ENCODE data around the gene THBS4.
A peak's percentile ranks its signal among the peaks of the same experiment; 100 is the strongest.

The THBS4 gene

DNA sequence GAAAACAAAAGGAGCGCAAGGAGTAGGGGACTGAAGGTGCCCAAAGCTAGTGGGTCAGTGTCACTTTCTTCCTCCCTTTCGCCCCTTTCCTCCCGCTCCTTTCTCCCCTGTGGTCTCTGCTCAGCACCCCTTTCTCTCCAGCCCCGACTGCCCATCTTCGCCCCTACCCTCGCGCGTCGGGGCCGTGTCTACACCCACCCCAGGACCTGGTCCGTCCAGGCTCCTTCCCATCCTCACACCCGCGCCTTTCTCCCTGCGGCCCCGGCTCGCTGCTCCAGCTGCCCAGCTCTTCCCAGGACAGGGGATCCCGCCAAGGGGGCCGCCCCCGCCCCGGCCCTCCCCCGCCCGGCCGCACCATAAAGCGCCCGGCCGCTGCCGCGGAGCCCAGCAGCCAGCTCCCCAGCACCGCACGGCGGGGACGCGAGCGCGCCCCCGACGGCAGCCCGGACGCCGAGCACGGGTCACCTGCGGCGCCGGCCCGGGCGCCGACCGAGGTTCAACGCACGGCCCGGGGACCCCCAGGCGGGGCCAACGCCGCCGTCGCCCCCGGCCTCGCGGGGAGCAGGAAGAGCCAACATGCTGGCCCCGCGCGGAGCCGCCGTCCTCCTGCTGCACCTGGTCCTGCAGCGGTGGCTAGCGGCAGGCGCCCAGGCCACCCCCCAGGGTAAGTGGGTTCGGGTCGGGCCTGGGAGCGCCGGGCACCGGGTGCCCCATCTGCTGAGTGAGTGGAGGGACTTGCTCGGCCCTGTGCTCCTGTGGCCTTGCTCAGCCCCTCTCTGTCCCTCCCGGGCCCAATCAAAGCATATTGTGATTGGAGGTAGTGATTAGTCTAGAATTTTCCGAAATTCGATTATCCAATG is at the start of gene THBS4:
Gene THBS4 (plus strand): TSS at position 387 of the 860 bp plus-strand sequence. CDS start 190 bp downstream, at position 577.
- no peak for DNase-seq

DNA sequence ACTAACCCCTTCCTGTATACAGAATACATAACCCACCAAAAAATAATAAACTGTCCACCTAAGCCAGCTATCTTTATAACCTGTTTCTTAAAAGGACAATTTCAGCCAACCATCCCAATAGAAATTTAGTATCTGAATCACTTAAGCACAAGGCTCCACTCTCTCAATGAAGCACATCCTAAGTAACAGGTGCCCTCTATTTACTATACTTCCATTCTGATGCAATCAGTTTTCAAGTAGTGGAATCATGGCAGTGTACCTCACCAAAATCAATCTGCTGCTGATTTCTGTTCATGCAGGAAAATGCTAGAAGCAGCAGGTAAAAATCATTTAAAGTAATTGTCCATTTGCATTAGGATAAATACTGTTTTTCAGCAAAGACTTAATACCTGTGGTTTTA is 48.9 kb upstream of the THBS4 start:
- DNase-seq, result no peak

DNA sequence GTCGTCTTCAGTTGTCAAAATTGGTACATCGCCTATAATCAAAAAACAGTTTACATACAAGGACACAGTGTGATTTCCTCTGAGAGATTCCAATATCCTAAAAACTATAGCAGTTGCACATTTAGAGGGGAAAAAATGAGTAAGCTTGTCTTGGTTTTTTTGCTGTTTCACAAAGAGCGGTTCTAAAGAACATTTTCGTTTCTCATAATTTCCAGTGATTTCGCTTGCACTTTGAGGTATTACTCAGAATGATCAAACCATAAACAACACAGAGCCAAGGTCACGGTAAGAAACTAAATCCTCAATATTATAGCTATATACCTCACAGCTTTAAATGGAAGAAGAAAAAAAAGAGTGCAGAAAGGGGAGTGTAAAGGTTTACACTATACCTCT is 44.9 kb upstream of the THBS4 start:
- DNase-seq, result no peak

DNA sequence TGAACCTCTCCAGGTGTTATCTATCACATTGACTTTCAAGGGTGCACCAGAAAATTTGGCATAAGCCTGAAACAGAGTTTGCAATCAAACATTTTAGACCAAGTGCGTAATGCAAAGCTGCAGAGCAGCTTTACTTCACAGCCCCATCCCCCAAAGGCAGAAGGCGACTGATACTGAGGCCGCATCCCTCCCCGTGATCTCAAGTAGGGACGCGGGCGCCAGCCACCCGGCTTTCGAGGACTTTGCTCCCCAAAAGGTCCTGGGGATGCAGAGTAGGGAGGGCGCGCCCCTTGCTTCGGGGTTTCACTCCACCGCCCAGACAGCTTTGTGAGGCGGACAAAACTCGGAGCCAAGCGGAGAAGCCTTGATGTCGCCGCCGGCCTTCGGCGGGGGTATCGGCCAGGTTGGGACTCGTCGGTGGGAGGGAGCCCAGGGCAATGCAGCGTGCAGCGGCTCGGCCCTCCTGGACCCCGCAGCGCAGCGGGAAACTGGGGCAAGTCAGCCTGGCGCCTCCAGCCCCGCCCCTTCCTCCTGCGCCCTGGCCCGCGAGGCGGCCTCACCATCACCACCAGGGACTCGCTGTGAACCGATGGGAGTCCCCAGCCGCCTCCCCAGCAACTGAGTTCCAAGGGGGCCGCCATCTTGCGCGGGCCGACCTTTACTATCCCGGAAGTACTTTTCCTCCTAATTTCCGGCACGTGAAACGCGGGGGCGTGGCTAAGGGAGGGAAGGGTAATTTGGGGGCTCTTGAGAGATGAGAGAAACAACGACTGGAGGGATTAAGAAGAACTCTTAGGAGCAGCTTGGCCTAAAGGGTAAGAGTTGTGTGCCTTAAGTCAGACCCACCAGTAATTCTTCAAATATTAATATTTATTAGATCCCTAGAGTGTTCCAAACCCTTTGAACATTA is 44.3 kb upstream of the THBS4 start, which contains the start of gene MTX3:
Gene MTX3 (minus strand): TSS at position 665 of the 910 bp plus-strand sequence. CDS start 24 bp downstream, at position 641.
- DNase-seq, result peak; percentile 92 to 94

DNA sequence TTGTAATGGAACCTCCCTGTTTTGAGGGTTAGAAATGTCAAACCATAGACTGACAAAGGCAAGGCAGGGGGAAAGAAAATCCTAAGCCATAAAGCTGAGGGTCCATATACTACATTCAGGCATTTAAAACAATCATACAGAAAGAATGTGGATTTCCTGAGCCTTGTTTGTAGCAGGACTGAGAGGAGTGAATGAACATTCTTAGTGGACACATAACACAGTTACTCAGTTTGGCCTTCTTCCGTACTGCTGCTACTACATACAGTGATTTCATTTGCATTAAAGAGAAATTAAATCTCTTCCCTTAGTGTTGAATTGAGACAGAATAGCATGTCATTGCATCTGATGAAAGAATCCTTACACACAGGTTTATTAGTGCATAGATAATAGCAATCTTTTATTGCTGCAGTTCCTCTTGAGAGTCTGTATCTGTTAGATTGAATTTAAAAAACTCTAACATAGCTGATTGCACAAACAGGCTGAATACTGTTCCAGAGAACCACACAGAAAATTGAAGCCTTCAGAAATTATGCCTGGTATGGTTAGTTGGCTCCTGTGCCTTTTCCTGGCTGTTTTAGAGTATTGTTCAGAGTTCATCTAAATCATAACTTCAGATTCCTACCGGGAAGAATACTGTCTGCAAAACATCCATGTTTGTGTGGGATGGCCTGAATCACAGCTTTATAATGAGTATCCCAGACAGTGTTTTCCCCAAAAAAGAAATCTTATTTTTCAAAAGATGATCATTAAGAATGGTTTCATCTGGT is 42.1 kb upstream of the THBS4 start:
- no peak for DNase-seq

DNA sequence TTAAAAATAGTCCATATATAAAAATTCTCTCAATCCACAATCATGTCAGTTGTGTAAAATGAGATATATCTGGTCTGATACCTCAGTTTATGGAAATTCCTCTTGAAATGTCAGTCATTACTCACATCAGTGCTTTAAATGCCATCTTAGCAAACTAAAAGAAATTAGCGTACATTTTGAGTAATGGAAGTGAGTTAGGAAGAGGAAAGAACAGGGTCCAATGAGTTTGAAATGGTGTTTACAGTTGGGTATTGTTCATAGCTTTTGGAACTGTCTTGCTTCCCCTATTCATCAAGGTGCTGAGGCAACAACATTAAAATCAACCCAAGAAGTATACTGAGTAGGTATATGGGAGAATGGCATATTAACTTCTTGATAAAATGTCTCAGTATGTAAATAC is 35.4 kb upstream of the THBS4 start:
- no peak for DNase-seq

DNA sequence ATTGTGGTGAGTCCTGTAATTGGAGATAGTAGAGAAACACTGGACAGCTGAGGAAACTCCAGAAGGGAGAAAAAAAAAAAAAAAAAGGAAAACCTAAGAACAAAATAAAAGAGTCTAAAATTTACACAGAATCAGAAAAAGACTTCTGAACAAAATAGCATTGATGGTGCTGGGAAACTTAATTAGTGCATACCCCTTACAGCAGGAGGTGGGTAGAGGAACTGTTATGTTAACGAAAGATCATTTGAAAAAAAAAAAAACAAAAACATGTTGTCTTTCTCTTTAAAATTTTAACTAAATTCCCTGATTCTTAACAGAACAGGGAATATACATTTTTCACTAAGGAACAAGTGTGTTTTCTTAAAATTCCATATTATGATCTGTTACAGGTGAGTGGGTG is 32.5 kb upstream of the THBS4 start:
- no peak for DNase-seq

DNA sequence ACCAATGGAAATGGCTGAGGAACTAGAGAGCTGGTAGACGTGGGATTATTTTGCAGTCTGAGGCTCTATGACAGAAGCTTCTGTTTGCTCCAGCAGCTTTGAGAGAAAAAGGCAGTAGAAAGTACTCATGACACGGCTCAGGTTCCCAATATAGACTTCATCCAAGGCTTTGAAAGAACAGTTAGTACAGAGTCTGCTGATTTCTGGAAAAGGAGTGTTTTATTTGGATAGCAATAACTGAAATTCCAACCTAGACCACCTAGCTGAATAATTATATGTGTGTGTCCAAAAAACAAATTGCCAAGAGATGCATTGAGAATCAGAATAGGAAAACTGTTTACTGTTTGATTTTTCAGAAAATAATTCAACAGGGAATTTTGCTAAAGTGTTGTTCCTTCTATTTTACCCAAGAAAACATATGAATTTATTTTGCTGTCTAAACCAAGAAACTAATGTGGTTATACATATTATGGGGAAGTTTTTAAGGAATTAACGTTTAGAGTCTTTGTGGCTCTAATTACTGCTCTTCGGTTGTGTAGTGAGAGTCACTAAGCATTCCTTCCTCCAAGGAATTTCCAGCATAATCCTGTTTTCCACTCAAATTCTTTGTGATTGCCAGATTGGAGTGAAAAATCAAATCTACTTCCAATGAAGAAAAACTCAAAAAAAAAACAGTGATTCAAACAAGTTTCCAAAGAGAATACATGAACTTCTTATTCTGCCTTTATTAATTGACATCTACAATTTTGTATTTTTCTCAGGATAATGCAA is 26.0 kb upstream of the THBS4 start:
- DNase-seq, result no peak

DNA sequence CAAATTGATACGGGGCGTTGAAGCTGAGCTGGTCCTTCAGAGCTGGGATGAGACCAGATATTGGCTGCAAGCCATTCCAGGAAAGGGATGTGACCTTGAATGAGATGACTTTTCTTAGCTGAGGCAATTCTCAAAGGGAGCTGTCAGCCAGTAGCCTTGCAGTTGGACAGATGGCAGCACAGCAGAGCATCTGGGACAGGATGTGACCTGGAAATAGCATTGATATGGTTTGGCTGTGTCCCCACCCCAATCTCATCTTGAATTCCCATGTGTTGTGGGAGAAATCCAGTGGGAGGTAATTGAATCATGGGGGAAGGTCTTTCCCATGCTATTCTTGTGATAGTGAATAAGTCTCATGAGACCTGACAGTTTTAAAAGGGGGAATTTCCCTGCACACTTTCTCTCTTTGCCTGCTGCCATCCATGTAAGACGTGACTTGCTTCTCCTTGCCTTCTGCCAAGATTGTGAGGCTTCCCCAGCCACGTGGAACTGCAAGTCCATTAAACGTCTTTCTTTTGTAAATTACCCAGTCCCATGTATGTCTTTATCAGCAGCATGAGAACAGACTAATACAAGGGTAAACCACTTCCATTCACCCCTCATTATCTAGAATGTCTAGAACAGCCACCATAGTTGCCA is 24.3 kb upstream of the THBS4 start:
- DNase-seq, result no peak

DNA sequence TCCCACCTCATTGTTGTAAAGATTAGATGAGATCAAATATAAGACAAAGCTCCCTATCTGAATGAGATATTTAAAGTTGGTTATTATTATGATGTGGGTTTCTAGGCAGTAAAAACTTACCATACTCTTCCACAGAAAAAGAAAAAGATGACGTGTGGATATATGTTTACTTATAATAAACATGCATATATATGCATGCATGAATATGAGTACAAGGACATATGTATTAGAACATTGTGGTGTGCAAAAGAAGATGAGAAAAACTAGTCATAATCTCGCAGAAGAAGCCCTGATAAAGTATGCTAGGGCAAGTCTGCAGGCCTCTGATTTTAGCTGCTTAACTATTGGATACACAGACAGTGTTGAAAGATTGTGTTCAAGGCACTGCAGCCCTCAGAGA is 10.1 kb upstream of the THBS4 start:
- DNase-seq, result no peak

DNA sequence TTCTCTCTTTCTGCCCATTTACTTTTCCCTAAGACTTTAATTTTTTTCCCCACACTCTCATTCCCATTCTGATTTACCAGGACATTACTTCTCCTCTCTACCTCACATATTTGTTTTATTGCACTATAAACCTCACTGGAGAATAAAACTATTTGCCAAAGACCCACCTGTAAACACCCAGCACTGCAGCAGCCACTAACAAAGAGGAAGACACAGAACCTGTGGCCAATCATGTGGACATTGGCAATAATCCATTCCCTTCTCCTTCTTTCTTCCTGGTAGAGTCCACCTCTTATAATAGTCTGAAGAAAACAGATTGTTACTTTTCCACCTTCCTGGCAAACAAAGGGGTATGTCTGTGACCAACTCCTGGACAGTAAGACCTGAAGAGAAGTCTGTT is 8.3 kb upstream of the THBS4 start:
- no peak for DNase-seq

DNA sequence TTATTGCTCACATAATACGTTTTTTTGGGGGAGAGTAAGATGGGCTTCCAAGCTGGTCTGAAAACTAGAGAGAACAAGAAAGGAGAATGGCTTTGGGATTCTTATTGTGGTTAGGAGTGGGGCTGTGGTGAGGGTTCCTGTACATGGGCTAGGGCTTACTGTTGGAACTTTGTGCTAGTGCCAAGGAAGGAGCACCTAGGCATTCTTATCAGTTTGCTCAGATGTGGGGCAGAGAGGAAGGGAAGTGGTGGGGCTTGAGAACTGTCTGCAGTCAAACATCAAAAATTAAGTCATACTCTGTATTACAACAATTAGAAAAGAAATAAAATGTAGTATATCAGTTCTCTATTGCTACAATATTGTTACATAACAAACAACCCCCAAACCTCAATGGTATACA is 4.0 kb upstream of the THBS4 start:
- DNase-seq, result no peak

DNA sequence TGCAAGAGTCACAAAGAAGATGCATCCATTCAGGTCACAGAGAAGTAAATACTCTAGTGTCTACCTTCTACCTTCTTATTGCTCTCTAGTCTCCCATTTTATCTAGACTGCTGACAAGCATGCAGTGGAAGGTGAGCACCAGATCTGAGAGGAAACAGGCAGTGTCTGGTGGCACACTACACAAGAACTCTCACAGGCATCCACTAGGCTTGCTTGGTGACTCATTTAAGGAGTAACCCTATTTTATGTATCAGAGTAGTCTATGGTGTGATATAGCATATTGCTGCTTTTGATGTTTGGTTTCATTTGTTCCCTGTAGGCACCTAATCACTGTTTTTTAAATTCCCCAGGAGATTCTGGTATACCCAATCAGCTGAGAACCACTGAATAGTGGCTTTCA is 1.6 kb upstream of the THBS4 start:
- DNase-seq, result no peak

DNA sequence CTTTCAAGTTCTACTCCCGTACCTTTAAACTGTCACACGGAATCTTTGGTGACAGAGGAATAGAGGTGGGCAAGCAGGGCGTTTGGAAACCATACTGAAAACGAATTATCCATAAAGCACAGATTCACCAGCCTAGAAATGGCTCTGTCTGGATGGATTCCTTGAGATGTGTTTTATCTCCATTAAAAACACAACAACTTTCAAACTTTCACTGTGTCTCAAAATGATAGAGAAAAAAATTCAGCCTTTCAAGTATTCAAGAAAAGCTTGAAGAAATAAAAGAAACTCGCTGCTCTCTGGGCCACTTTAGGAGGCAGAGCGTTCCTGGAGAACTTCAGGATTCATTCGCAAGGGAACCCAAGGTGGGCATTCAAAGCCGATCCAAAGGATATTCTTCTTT is 589 bp upstream of the THBS4 start:
- no peak for DNase-seq

DNA sequence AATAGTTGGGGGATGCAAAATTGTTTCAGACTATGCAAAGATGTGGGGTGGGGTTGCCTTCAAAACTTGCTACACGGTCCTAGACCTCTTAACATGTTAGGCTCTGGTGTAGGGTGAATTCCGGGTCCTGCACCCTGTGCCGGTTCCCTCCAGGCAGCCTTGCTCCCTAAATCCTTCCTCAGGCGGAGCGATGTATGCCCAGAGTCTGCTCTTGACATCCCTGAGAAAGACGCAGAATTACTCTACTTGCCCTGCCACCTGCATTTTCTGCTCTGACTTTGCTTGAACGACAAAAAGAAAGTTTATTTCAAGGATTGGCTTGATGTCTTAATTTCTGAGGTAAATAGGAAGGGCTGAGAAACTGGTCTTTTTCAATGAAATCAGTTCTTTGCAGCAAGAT is 691 bp downstream of the THBS4 start:
- no peak for DNase-seq

DNA sequence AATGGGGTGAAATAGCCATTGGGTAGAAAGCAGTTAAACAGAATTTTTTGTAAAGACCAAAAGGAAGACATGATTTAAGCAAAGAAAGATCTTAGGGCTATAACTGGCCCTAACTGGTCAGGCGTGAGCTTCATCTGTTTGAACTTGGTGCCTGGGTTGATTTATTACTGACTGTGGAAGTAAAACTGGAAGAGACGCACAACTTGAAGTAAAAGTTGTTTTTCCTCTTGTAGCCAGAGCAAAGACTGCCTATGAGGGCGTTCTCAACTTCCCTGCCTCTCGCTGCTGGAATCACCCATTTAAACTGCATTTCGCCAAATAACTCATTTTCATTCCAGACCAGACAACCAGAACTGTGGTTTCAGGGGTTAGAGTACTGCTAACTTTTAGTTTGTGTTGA is 1.5 kb downstream of the THBS4 start:
- no peak for DNase-seq

DNA sequence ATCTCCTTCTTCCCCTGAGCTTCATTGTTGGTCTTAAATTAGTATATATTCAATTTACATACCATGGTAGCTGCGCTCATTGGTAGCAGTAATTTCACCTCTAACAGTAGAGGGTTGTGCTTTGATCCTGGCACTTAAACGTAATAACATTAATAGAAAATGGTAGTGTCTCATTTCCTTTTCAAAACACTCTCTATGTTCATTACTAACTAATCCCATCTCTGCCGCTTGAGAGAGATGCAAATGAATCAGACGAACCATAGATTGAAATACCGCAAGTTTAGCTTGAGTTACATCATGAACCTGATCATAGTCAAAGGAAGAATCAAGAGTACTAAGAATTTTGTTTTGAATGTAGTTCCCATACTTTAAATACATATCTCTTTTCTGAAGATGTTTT is 2.2 kb downstream of the THBS4 start:
- DNase-seq, result no peak

DNA sequence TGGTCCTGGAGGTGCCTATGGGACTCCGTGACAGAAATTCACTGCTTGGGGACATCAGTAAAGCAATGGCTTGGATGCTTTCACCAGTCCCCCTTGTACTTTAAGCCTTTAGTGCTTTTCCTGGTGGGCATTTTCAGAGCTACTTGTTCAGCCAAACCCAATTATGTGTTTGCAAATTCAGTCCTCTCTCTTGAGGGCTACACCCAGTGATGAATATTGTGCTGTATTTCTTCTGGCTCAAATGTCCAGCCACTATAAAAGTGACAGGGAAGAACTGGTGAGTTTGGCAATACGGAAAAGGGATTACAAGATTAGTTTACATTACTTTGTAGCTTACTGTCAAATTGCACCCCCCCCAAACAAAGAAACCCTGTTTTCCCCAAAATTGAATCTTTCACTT is 4.5 kb downstream of the THBS4 start:
- no peak for DNase-seq

DNA sequence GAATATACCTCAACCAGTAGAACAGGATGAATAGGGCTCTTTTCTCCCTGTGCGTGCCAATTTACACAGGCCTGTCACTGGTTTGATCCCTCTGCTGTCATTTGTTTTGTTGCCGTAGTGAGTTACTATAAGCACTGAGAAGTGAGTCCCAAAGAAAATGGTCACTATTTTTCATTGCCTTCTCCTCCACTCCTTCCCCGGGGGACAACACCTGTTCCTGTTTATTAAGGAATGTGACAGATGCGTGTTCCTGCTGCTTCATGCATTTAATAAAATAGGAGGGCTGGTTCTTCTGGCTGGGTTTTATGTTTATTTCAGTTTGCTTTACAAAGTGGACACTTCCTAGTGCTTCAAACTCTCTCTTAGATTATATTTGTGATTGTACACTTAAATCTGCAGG is 6.4 kb downstream of the THBS4 start:
- DNase-seq, result no peak

DNA sequence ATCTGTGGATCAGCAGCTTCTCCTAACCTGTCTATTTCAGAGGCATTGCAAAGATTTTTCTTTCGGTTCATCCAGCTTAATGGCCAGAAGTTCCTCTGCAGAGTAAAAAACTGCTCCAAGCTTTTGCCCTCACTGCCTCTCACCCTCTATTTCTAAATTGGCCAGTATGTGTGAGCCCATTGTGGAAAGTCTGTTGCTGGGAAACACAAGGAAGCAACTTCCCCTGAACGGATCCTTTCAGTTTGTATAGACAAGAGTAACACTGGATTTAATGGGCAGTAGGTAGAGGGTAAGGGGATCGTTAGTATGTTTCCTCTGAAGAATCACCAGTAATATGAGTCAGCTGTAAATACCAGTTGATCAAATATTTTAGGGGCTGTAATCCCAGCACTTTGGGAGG is 7.2 kb downstream of the THBS4 start:
- DNase-seq, result no peak

DNA sequence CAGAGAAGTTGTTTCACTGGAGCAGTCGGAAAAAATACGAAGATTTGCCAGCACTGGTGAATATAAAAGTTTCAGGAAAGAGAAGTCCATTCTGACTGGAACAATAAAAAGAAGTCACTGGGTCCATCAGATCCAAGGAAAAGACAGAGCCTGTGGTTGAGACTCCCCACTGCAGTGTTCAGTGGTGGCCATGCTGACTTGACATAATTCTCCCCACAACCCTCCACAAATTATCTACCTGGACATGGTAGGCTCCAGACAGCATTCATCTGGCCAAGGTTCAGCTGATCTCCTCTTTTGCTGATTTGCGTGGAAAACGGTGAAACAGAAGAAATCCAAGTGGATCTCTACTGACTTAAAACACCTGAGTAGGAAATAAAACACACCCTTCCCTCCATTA is 8.0 kb downstream of the THBS4 start:
- DNase-seq, result no peak
